Activated naive CD8-positive, alpha-beta T cell (primary cell): ENCODE results near the gene MYL6.
A peak's percentile ranks its signal among the peaks of the same experiment; 100 is the strongest.

Source experiments
- H3K27ac Mint-ChIP-seq: one replicate; pipeline ENCODE4 v1.8.0; 2021; ENCODE audit warnings: mixed read lengths
- H3K27me3 Mint-ChIP-seq: one replicate; pipeline ENCODE4 v1.8.0; 2021; ENCODE audit warnings: mixed read lengths
- H3K36me3 Mint-ChIP-seq: one replicate; pipeline ENCODE4 v1.8.0; 2021; ENCODE audit warnings: mixed read lengths
- H3K4me1 Mint-ChIP-seq: one replicate; pipeline ENCODE4 v1.8.0; 2021; ENCODE audit warnings: low read depth, mixed read lengths
- H3K4me3 Mint-ChIP-seq: one replicate; pipeline ENCODE4 v1.8.0; 2021; ENCODE audit warnings: mild to moderate bottlenecking, mixed read lengths
- H3K9me3 Mint-ChIP-seq: one replicate; pipeline ENCODE4 v1.8.0; 2021; ENCODE audit warnings: low read depth, mixed read lengths

Gene MYL6

GRCh38 chr12:56124133-56124532 is 34.0 kb upstream of the MYL6 start:
- no peak overlapping the region for H3K4me3 Mint-ChIP-seq
- peaks cover 40% of the 10 kb centered on the region for H3K4me1 Mint-ChIP-seq
- H3K36me3 Mint-ChIP-seq = no peaks in the 10 kb centered on the region
- no peaks in the 10 kb centered on the region for H3K9me3 Mint-ChIP-seq
- H3K27me3 Mint-ChIP-seq = no peaks in the 10 kb centered on the region
- no peak overlapping the region for H3K27ac Mint-ChIP-seq

- H3K27ac Mint-ChIP-seq = peak overlapping the region; percentile 88
- H3K9me3 Mint-ChIP-seq = no peaks in the 10 kb centered on the region
- no peaks in the 10 kb centered on the region for H3K27me3 Mint-ChIP-seq
- peak overlapping the region; percentile 94 for H3K4me3 Mint-ChIP-seq
- peaks cover 13% of the 10 kb centered on the region for H3K36me3 Mint-ChIP-seq
- peaks cover 50% of the 10 kb centered on the region for H3K4me1 Mint-ChIP-seq
These were observed 31.4 kb upstream of the MYL6 start for GRCh38 chr12:56126732-56127239.

GRCh38 chr12:56127485-56127887 is 30.7 kb upstream of the MYL6 start:
- H3K9me3 Mint-ChIP-seq = no peaks in the 10 kb centered on the region
- H3K4me3 Mint-ChIP-seq = peak overlapping the region; percentile 94
- peak overlapping the region; percentile 88 for H3K27ac Mint-ChIP-seq
- H3K4me1 Mint-ChIP-seq = peaks cover 57% of the 10 kb centered on the region
- H3K36me3 Mint-ChIP-seq = peaks cover 19% of the 10 kb centered on the region
- no peaks in the 10 kb centered on the region for H3K27me3 Mint-ChIP-seq

- H3K9me3 Mint-ChIP-seq = no peaks in the 10 kb centered on the region
- peaks cover 59% of the 10 kb centered on the region for H3K4me1 Mint-ChIP-seq
- peaks cover 19% of the 10 kb centered on the region for H3K36me3 Mint-ChIP-seq
- peak within 1 kb of the TSS; percentile 95 for H3K27ac Mint-ChIP-seq
- no peaks in the 10 kb centered on the region for H3K27me3 Mint-ChIP-seq
- H3K4me3 Mint-ChIP-seq = peak within 1 kb of the TSS; percentile 94
These were observed 30.1 kb upstream of the MYL6 start, which contains the start of gene ESYT1 for GRCh38 chr12:56127888-56128669. Gene ESYT1, plus strand, starts transcription at chr12:56128267. Its CDS starts 53 bp downstream, at chr12:56128320.

- Mint-ChIP-seq H3K4me1 (peaks cover 62% of the 10 kb centered on the region), H3K4me3 (peak overlapping the region; percentile 94), H3K27ac (peak overlapping the region; percentile 95), H3K27me3 (no peaks in the 10 kb centered on the region), H3K9me3 (no peaks in the 10 kb centered on the region), H3K36me3 (peaks cover 23% of the 10 kb centered on the region)
These were observed 29.4 kb upstream of the MYL6 start for GRCh38 chr12:56128670-56129205.

- peaks cover 65% of the 10 kb centered on the region for H3K4me1 Mint-ChIP-seq
- H3K36me3 Mint-ChIP-seq = peaks cover 23% of the 10 kb centered on the region
- H3K27ac Mint-ChIP-seq = peak overlapping the region; percentile 95
- H3K27me3 Mint-ChIP-seq = no peaks in the 10 kb centered on the region
- H3K4me3 Mint-ChIP-seq = peak overlapping the region; percentile 94
- H3K9me3 Mint-ChIP-seq = no peaks in the 10 kb centered on the region
These were observed 28.8 kb upstream of the MYL6 start for GRCh38 chr12:56129206-56129941.

- peak overlapping the region; percentile 94 for H3K4me3 Mint-ChIP-seq
- H3K27ac Mint-ChIP-seq = peak overlapping the region; percentile 90
- H3K27me3 Mint-ChIP-seq = no peaks in the 10 kb centered on the region
- H3K9me3 Mint-ChIP-seq = no peaks in the 10 kb centered on the region
- peaks cover 62% of the 10 kb centered on the region for H3K4me1 Mint-ChIP-seq
- peaks cover 23% of the 10 kb centered on the region for H3K36me3 Mint-ChIP-seq
These were observed 28.1 kb upstream of the MYL6 start for GRCh38 chr12:56129942-56130495.

GRCh38 chr12:56130876-56131275 is 27.3 kb upstream of the MYL6 start:
- Mint-ChIP-seq H3K4me3 (peak overlapping the region; percentile 94), H3K9me3 (no peaks in the 10 kb centered on the region), H3K36me3 (peaks cover 23% of the 10 kb centered on the region), H3K27me3 (no peaks in the 10 kb centered on the region), H3K4me1 (peaks cover 66% of the 10 kb centered on the region), H3K27ac (peak overlapping the region; percentile 90)

- Mint-ChIP-seq H3K36me3 (peaks cover 39% of the 10 kb centered on the region), H3K4me1 (peaks cover 75% of the 10 kb centered on the region), H3K9me3 (no peaks in the 10 kb centered on the region), H3K27ac (peak overlapping the region; percentile 61), H3K4me3 (no peak overlapping the region), H3K27me3 (no peaks in the 10 kb centered on the region)
These were observed 23.3 kb upstream of the MYL6 start for GRCh38 chr12:56134897-56135296.

- Mint-ChIP-seq H3K27me3 (no peaks in the 10 kb centered on the region), H3K36me3 (peaks cover 25% of the 10 kb centered on the region), H3K4me3 (peak overlapping the region; percentile 58), H3K27ac (peak overlapping the region; percentile 81), H3K9me3 (no peaks in the 10 kb centered on the region), H3K4me1 (peaks cover 67% of the 10 kb centered on the region)
These were observed 20.1 kb upstream of the MYL6 start for GRCh38 chr12:56137853-56138571.

- Mint-ChIP-seq H3K27ac (peak overlapping the region; percentile 93), H3K9me3 (no peaks in the 10 kb centered on the region), H3K27me3 (no peaks in the 10 kb centered on the region), H3K4me3 (no peak overlapping the region), H3K36me3 (peaks cover 23% of the 10 kb centered on the region), H3K4me1 (peaks cover 54% of the 10 kb centered on the region)
These were observed 16.0 kb upstream of the MYL6 start for GRCh38 chr12:56141946-56142784.

GRCh38 chr12:56143217-56143616 is 14.9 kb upstream of the MYL6 start:
- Mint-ChIP-seq H3K27me3 (no peaks in the 10 kb centered on the region), H3K9me3 (no peaks in the 10 kb centered on the region), H3K4me3 (peak overlapping the region; percentile 25), H3K27ac (peak overlapping the region; percentile 93), H3K4me1 (peaks cover 44% of the 10 kb centered on the region), H3K36me3 (peaks cover 19% of the 10 kb centered on the region)

GRCh38 chr12:56143870-56144269 is 14.3 kb upstream of the MYL6 start:
- Mint-ChIP-seq H3K9me3 (no peaks in the 10 kb centered on the region), H3K4me1 (peaks cover 38% of the 10 kb centered on the region), H3K36me3 (peaks cover 13% of the 10 kb centered on the region), H3K27me3 (no peaks in the 10 kb centered on the region), H3K27ac (peak overlapping the region; percentile 93), H3K4me3 (no peak overlapping the region)
